H9 (cell line): ENCODE data around the gene PACC1. TPM values are rescaled to one million over a fixed set of nuclear protein-coding genes. Genes with fewer than 3 reads are reported as not detected.
A peak's percentile ranks its signal among the peaks of the same experiment; 100 is the strongest.

ENCODE experiments used
- DNase-seq: peaks from one replicate; pipeline ENCODE4 v3.0.0-alpha.2; 2017
- H2AFZ ChIP-seq: one replicate; pipeline ENCODE4 v1.6.1; 2013; ENCODE audit warnings: mild to moderate bottlenecking, low read length, control low read depth, moderate library complexity
- H2AK5ac ChIP-seq: 2 replicates; pipeline ENCODE4 v1.6.1; 2013; ENCODE audit warnings: low read length, control low read depth, mixed read lengths; ENCODE audit not compliant: insufficient read length
- H2BK120ac ChIP-seq: one replicate; pipeline ENCODE4 v1.6.1; 2013; ENCODE audit warnings: low read depth, mild to moderate bottlenecking, low read length, control low read depth, inconsistent platforms; ENCODE audit not compliant: poor library complexity, severe bottlenecking
- H2BK12ac ChIP-seq: 2 replicates; pipeline ENCODE4 v1.6.1; 2013; ENCODE audit warnings: low read length, control low read depth, mixed read lengths, low read depth; ENCODE audit not compliant: insufficient read length
- H2BK15ac ChIP-seq: 2 replicates; pipeline ENCODE4 v1.6.1; 2013; ENCODE audit warnings: low read depth, low read length, control low read depth
- H2BK20ac ChIP-seq: one replicate; pipeline ENCODE4 v1.6.1; 2013; ENCODE audit warnings: low read depth, mild to moderate bottlenecking, low read length, control low read depth, inconsistent platforms; ENCODE audit not compliant: poor library complexity, severe bottlenecking
- H2BK5ac ChIP-seq: 2 replicates; pipeline ENCODE4 v1.6.1; 2013; ENCODE audit warnings: low read length, control low read depth, mixed read lengths; ENCODE audit not compliant: insufficient read length
- H3K14ac ChIP-seq: 2 replicates; pipeline ENCODE4 v1.6.1; 2013; ENCODE audit warnings: low read length, control low read depth; ENCODE audit not compliant: insufficient read depth
- H3K18ac ChIP-seq: 2 replicates; pipeline ENCODE4 v1.6.1; 2013; ENCODE audit warnings: low read depth, mild to moderate bottlenecking, mixed read lengths, low read length, control low read depth; ENCODE audit not compliant: insufficient read length
- H3K23ac ChIP-seq: 2 replicates; pipeline ENCODE4 v1.6.1; 2013; ENCODE audit warnings: low read length, control low read depth, mixed read lengths, low read depth; ENCODE audit not compliant: insufficient read length
- H3K23me2 ChIP-seq: 2 replicates; pipeline ENCODE4 v1.6.1; 2013; ENCODE audit warnings: low read depth, mild to moderate bottlenecking, mixed read lengths, low read length, control low read depth; ENCODE audit not compliant: insufficient read length, poor library complexity, severe bottlenecking
- H3K27ac ChIP-seq: 2 replicates; pipeline ENCODE4 v1.5.1; 2013; ENCODE audit warnings: low read length, control low read depth, mixed read lengths, low read depth; ENCODE audit not compliant: insufficient read length
- H3K27me3 ChIP-seq: 2 replicates; pipeline ENCODE4 v1.6.1; 2013; ENCODE audit warnings: low read length, control low read depth, inconsistent platforms; ENCODE audit not compliant: insufficient read depth
- H3K4ac ChIP-seq: 2 replicates; pipeline ENCODE4 v1.6.1; 2013; ENCODE audit warnings: low read depth, mild to moderate bottlenecking, control low read depth, inconsistent platforms, low read length, moderate library complexity
- H3K4me1 ChIP-seq: 2 replicates; pipeline ENCODE4 v1.6.1; 2013; ENCODE audit warnings: low read length, control low read depth, inconsistent platforms; ENCODE audit not compliant: insufficient read depth
- H3K4me2 ChIP-seq: 2 replicates; pipeline ENCODE4 v1.6.1; 2013; ENCODE audit warnings: low read length, control low read depth, mixed read lengths; ENCODE audit not compliant: insufficient read length, insufficient read depth
- H3K56ac ChIP-seq: 2 replicates; pipeline ENCODE4 v1.6.1; 2013; ENCODE audit warnings: low read depth, mild to moderate bottlenecking, mixed read lengths, low read length, control low read depth; ENCODE audit not compliant: insufficient read length
- H3K79me1 ChIP-seq: 2 replicates; pipeline ENCODE4 v1.6.1; 2013; ENCODE audit warnings: low read depth, mild to moderate bottlenecking, moderate library complexity, low read length, control low read depth, inconsistent platforms; ENCODE audit not compliant: insufficient read depth, poor library complexity, severe bottlenecking
- H3K79me2 ChIP-seq: 2 replicates; pipeline ENCODE4 v1.6.1; 2013; ENCODE audit warnings: low read length, control low read depth, inconsistent platforms; ENCODE audit not compliant: insufficient read depth
- H3K9ac ChIP-seq: 2 replicates; pipeline ENCODE4 v1.6.1; 2013; ENCODE audit warnings: low read length, control low read depth, mixed read lengths; ENCODE audit not compliant: insufficient read length; ENCODE audit errors: extremely low read depth
- H3K9me3 ChIP-seq: one replicate; pipeline ENCODE4 v1.6.1; 2013; ENCODE audit warnings: low read depth, low read length, inconsistent platforms; ENCODE audit not compliant: control insufficient read depth
- H3T11ph ChIP-seq: one replicate; pipeline ENCODE4 v1.6.1; 2013; ENCODE audit warnings: mild to moderate bottlenecking, low read length, control low read depth, inconsistent platforms
- H4K20me1 ChIP-seq: one replicate; pipeline ENCODE4 v1.6.1; 2013; ENCODE audit not compliant: control insufficient read depth, insufficient read length, insufficient read depth
- H4K5ac ChIP-seq: 2 replicates; pipeline ENCODE4 v1.6.1; 2013; ENCODE audit warnings: low read depth, mild to moderate bottlenecking, mixed read lengths, low read length, control low read depth; ENCODE audit not compliant: insufficient read length
- H4K8ac ChIP-seq: replicated peaks from 2 replicates; pipeline ENCODE4 v1.6.1; 2013; ENCODE audit warnings: low read length, control low read depth, mixed read lengths, low read depth; ENCODE audit not compliant: insufficient read length
- H4K91ac ChIP-seq: 2 replicates; pipeline ENCODE4 v1.6.1; 2013; ENCODE audit warnings: low read depth, mild to moderate bottlenecking, moderate library complexity, mixed read lengths, low read length, control low read depth; ENCODE audit not compliant: insufficient read length
- H3K27ac Mint-ChIP-seq, 3 experiments: 2 replicates in 2 of 3; 3 replicates in 1 of 3; pipeline ENCODE4 v1.8.0; 2020 to 2021; ENCODE audit warnings: mixed read lengths in 3 of 3, mild to moderate bottlenecking in 1 of 3, moderate library complexity in 1 of 3
- H3K27me3 Mint-ChIP-seq: 2 replicates; pipeline ENCODE4 v1.8.0; 2021; ENCODE audit warnings: low read depth, mild to moderate bottlenecking, moderate library complexity, mixed read lengths
- H3K36me3 Mint-ChIP-seq, 3 experiments: 2 replicates in 2 of 3; 3 replicates in 1 of 3; pipeline ENCODE4 v1.8.0; 2020 to 2021; ENCODE audit warnings: low read depth in 3 of 3, mixed read lengths in 3 of 3; ENCODE audit not compliant: insufficient read depth in 1 of 3
- H3K4me1 Mint-ChIP-seq, 2 experiments: 2 replicates each; pipeline ENCODE4 v1.8.0; 2020; ENCODE audit warnings: mixed read lengths in 2 of 2
- H3K4me3 Mint-ChIP-seq, 2 experiments: 2 replicates in 1 of 2; 3 replicates in 1 of 2; pipeline ENCODE4 v1.8.0; 2020 to 2021; ENCODE audit warnings: mild to moderate bottlenecking in 2 of 2, mixed read lengths in 2 of 2, moderate library complexity in 1 of 2
- H3K9me3 Mint-ChIP-seq, 2 experiments: 2 replicates in 1 of 2; 3 replicates in 1 of 2; pipeline ENCODE4 v1.8.0; 2020; ENCODE audit warnings: mild to moderate bottlenecking in 2 of 2, mixed read lengths in 2 of 2, moderate library complexity in 1 of 2
- WGBS: extraction: QIAGEN DNeasy Blood & Tissue Kit; methylation state at CpG from one replicate; pipeline ENCODE4 v1.1.7; 2013; ENCODE audit warnings: missing lambda C conversion rate, low lambda C conversion rate, mixed read lengths; ENCODE audit not compliant: insufficient read length; ENCODE audit errors: extremely low coverage; 5-methylcytosine and 5-hydroxymethylcytosine counted together
- total RNA-seq: library from RNA; stranded (reverse); gene quantifications from 2 replicates; pipeline ENCODE4 v1.2.1, GENCODE V29; 2021
- TF ChIP-seq, protein P1 (sequence below): fragments of 200-600 bp; sonication (generic); conservative IDR thresholded peaks from 3 replicates; pipeline ENCODE4 v1.8.0; 2021; ENCODE audit warnings: antibody characterized with exemption, mild to moderate bottlenecking

PACC1 gene
- total RNA-seq, 1 experiment from 2014 or later, result 10.9 TPM

DNA sequence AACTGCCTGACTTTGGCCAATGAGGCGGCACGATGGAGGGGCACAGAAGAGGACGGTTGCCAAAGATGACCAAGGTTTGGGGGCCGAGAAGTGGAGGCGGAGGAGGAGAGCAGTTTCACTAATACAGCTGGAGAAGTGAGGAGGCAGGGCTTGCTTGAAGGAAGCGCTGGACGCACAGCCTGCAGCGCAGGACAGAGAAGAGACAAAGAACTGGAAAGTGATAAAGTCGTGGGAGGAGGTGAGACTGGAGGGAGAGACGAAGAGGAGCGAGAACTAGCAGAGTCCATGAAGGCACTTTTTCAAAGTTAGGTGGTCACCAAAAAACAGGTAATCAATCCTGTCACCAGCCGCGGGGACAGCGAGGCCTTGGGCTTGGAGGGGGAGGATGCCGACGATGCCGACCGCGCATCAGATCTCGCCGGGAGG, 771 bp downstream of the PACC1 start:
- Histone ChIP-seq H3K18ac (no peak overlapping the region), H2BK20ac (no peak overlapping the region), H4K8ac (no peak overlapping the region), H3K4me1 (no peaks in the 10 kb centered on the region; the same call in 1 of the 2 replicates), H3K79me1 (no peaks in the 10 kb centered on the region), H2AK5ac (no peak overlapping the region), H2BK12ac (no peak overlapping the region), H2BK15ac (no peak overlapping the region), H2BK120ac (no peak overlapping the region), H3K27me3 (no peaks in the 10 kb centered on the region), H4K20me1 (no peaks in the 10 kb centered on the region), H2AFZ (no peak overlapping the region), H4K5ac (no peak overlapping the region), H3K23ac (no peak overlapping the region), H3T11ph (no peak overlapping the region), H3K9me3 (no peaks in the 10 kb centered on the region), H3K9ac (peak overlapping the region; percentile 11), H3K4ac (no peak overlapping the region), H3K79me2 (peaks cover 4% of the 10 kb centered on the region; the same call in 1 of the 2 replicates), H3K14ac (peak overlapping the region; percentile 9; the same call in 1 of the 2 replicates), H3K56ac (no peak overlapping the region), H3K27ac (no peak overlapping the region), H4K91ac (no peak overlapping the region), H3K23me2 (peaks cover 6% of the 10 kb centered on the region), H3K4me2 (peak overlapping the region; percentile 87), H2BK5ac (no peak overlapping the region)
- peak; percentile 30 for DNase-seq
- no peaks in the 10 kb centered on the region for H3K9me3 Mint-ChIP-seq
- peaks cover 25 to 31% of the 10 kb centered on the region in 2 experiments for H3K4me1 Mint-ChIP-seq
- TF ChIP-seq, protein P1, sequence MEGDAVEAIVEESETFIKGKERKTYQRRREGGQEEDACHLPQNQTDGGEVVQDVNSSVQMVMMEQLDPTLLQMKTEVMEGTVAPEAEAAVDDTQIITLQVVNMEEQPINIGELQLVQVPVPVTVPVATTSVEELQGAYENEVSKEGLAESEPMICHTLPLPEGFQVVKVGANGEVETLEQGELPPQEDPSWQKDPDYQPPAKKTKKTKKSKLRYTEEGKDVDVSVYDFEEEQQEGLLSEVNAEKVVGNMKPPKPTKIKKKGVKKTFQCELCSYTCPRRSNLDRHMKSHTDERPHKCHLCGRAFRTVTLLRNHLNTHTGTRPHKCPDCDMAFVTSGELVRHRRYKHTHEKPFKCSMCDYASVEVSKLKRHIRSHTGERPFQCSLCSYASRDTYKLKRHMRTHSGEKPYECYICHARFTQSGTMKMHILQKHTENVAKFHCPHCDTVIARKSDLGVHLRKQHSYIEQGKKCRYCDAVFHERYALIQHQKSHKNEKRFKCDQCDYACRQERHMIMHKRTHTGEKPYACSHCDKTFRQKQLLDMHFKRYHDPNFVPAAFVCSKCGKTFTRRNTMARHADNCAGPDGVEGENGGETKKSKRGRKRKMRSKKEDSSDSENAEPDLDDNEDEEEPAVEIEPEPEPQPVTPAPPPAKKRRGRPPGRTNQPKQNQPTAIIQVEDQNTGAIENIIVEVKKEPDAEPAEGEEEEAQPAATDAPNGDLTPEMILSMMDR, result no peak
- peaks cover 28 to 38% (median 34%) of the 10 kb centered on the region in 3 experiments for H3K36me3 Mint-ChIP-seq
- no CpG with 5 or more reads among the region's 21 CpGs for WGBS
- peak overlapping the region in 2 of 3 experiments; percentile 2 to 50; a peak in 2 of 7 replicates for H3K27ac Mint-ChIP-seq
- peak overlapping the region; percentile 93 to 95 for H3K4me3 Mint-ChIP-seq
- H3K27me3 Mint-ChIP-seq, result peaks cover 9% of the 10 kb centered on the region
